ENCODE data around the gene PTPRN2. TPM values are rescaled to one million over a fixed set of nuclear protein-coding genes. Genes with fewer than 3 reads are reported as not detected.

The PTPRN2 gene
- polyA plus RNA-seq, 1 of the 3 experiments (the other 2 are of a cell fraction) = 4.0 TPM

GRCh38 chr7:158040199-158040598 lies 547.4 kb downstream of the PTPRN2 start (continued):
- TF ChIP-seq SIN3A (IDR thresholded peaks at IDR 0.05; ENCODE audit: borderline replicate concordance, low read depth, low read length) (no peak), TCF12 (IDR thresholded peaks at IDR 0.05) (no peak), RAD21 (IDR thresholded peaks at IDR 0.05; ENCODE audit: low read length) (no peak), JUND (IDR thresholded peaks at IDR 0.05) (no peak), RXRA (IDR thresholded peaks at IDR 0.05; ENCODE audit: borderline replicate concordance, low read depth) (no peak), FOXM1 (IDR thresholded peaks at IDR 0.05; ENCODE audit: low read depth) (no peak), FOXJ3 (CRISPR knock-in tag; IDR thresholded peaks at IDR 0.05) (no peak), USF2 (IDR thresholded peaks at IDR 0.05; ENCODE audit: borderline replicate concordance, low read depth, low read length) (no peak), TEAD4 (IDR thresholded peaks at IDR 0.05; ENCODE audit: borderline replicate concordance, insufficient read depth) (no peak), PBX3 (IDR thresholded peaks at IDR 0.05) (no peak), FOSL2 (IDR thresholded peaks at IDR 0.05; ENCODE audit: borderline replicate concordance, low read depth) (no peak), MXI1 (IDR thresholded peaks at IDR 0.05; ENCODE audit: low read depth, low read length) (no peak), NRF1 (IDR thresholded peaks at IDR 0.05; ENCODE audit: low read depth, low read length) (no peak), CTCF (IDR thresholded peaks at IDR 0.05) (no peak), GATA2 (CRISPR knock-in tag; IDR thresholded peaks at IDR 0.05) (no peak)

GRCh38 chr7:158039270-158039669 lies 548.4 kb downstream of the PTPRN2 start:
- no peak overlapping the region for H2AFZ ChIP-seq (ENCODE audit: low read depth)
- ChIA-PET CTCF (no interaction called here), POLR2A (no interaction called here)
- H3K9me2 ChIP-seq = no peaks in the 10 kb centered on the region
- no peaks in the 10 kb centered on the region for H3K27me3 ChIP-seq (ENCODE audit: insufficient read depth)
- no peaks in the 10 kb centered on the region for H3K79me2 ChIP-seq (ENCODE audit: insufficient read depth)
- H3K4me1 ChIP-seq (ENCODE audit: control insufficient read depth in 1 of 2, insufficient read depth in 2 of 2, low read depth in 1 of 2, low read length in 1 of 2) = peaks cover 0 to 18% of the 10 kb centered on the region in 2 experiments; a peak in 1 of 4 replicates
- H3K36me3 ChIP-seq (replicated peaks in 1 of 2; ENCODE audit: control insufficient read depth in 1 of 2, insufficient read depth in 2 of 2, low read length in 1 of 2) = no peaks in the 10 kb centered on the region
- H3F3A ChIP-seq (replicated peaks; ENCODE audit: insufficient read depth) = no peaks in the 10 kb centered on the region
- no peak for DNase-seq
- H3K9ac ChIP-seq = no peak overlapping the region
- no peaks in the 10 kb centered on the region for H4K20me1 ChIP-seq (ENCODE audit: insufficient read depth)
- H3K4me3 ChIP-seq (ENCODE audit: low read depth in 2 of 2, low read length in 1 of 2) = no peak overlapping the region
- H3K27ac ChIP-seq (ENCODE audit: low read depth in 2 of 2, low read length in 1 of 2) = no peak overlapping the region
- no peaks in the 10 kb centered on the region for H3K9me3 ChIP-seq
- no peak overlapping the region for H3K4me2 ChIP-seq
- TF ChIP-seq EP300 (IDR thresholded peaks at IDR 0.05; ENCODE audit: borderline replicate concordance in 1 of 2, low read depth in 1 of 2, low read length in 1 of 2) (no peak), CHD2 (IDR thresholded peaks at IDR 0.05; ENCODE audit: low read length, partially characterized antibody) (no peak), RFX5 (IDR thresholded peaks at IDR 0.05; ENCODE audit: low read length) (no peak), RAD21 (IDR thresholded peaks at IDR 0.05; ENCODE audit: low read length) (no peak), PBX3 (IDR thresholded peaks at IDR 0.05) (no peak), FOXM1 (IDR thresholded peaks at IDR 0.05; ENCODE audit: low read depth) (no peak), NFIC (IDR thresholded peaks at IDR 0.05; ENCODE audit: borderline replicate concordance) (no peak), SIN3A (IDR thresholded peaks at IDR 0.05; ENCODE audit: borderline replicate concordance, low read depth, low read length) (no peak), REST (IDR thresholded peaks at IDR 0.05; ENCODE audit: low read depth, low read length) (no peak), MEF2A (IDR thresholded peaks at IDR 0.05; ENCODE audit: borderline replicate concordance, low read depth) (no peak), TEAD4 (IDR thresholded peaks at IDR 0.05; ENCODE audit: borderline replicate concordance, insufficient read depth) (no peak), TAF1 (IDR thresholded peaks at IDR 0.05; ENCODE audit: borderline replicate concordance, low read depth, low read length) (no peak)
